Lower leg skin (tissue), 4 donors: ENCODE results near the gene UBALD1. TPM values are rescaled to one million over a fixed set of nuclear protein-coding genes. Genes with fewer than 3 reads are reported as not detected.
"Not testable (repeated sequence)": the region's sequence is repeated elsewhere in the genome, so short reads cannot be mapped to it uniquely, and the experiment has no call there.

Experiments
- DNase-seq, 2 donors: peaks; one replicate each; pipeline ENCODE4 v3.0.0-alpha.2; 2019; ENCODE audit warnings: low spot score in 2 of 2
- H3K4me3 ChIP-seq: fragments of 200-600 bp; sonication (generic); 2 replicates; pipeline ENCODE4 v1.5.1; 2017; ENCODE audit warnings: mild to moderate bottlenecking, low read depth; ENCODE audit not compliant: poor library complexity, severe bottlenecking
- POLR2A ChIP-seq, 2 donors: fragments of 450-650 bp; IDR thresholded peaks; one replicate each; pipeline ENCODE4 v1.6.1; 2016 to 2017; ENCODE audit warnings: antibody characterized with exemption in 2 of 2, mild to moderate bottlenecking in 1 of 2, moderate library complexity in 1 of 2
- WGBS, 2 donors: methylation state at CpG; one replicate each; pipeline ENCODE4 v1.1.5; 2018; 5-methylcytosine and 5-hydroxymethylcytosine counted together
- intact Hi-C: fragments of 100-400 bp; cut with DNase I; formaldehyde crosslinking; loops from one replicate; pipeline ENCODE4 v1.15.0; 2023; ENCODE audit warnings: low total_unique reads
- total RNA-seq, 4 donors: library from RNA; depleted of rRNA; stranded (reverse); fragments of >200 nt; gene quantifications; one replicate each; pipeline ENCODE4 v1.1.0, GENCODE V29; 2016
- TF ChIP-seq, protein P1 (sequence below), 3 donors: fragments of 450-650 bp; IDR thresholded peaks; one replicate each; pipeline ENCODE4 v1.5.1; 2016; ENCODE audit warnings: antibody characterized with exemption in 3 of 3, mild to moderate bottlenecking in 3 of 3, moderate library complexity in 2 of 3

Gene UBALD1
- total RNA-seq, 4 donors from 2014 or later, result 9.8 to 14.9 (median 14.3) TPM

DNA sequence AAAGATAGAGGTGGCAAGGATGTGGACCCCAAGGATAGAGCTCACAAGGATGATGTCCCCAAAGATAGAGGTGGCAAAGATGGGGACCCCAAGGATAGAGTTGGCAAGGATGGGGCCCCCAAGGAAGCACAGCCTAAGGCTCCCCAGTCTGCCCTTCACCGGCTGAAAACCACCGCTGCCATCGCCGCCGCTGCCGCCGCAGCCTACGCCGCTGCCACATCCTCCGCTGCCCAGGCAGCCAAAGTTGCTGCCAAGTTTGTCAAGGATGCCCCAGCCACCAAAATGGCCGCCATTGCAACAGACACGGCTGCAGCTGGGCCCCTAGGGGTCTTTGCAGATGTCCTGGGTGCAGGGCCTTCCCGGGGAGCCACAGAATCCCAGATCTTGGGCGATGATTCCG, 38.7 kb downstream of the UBALD1 start:
- 96 to 97% methylated on average over 12 to 14 of the region's 15 CpGs for WGBS, 2 donors
- H3K4me3 ChIP-seq, result no peak overlapping the region
- no peak for TF ChIP-seq POLR2A (IDR thresholded peaks at IDR 0.05)
- TF ChIP-seq, protein P1, sequence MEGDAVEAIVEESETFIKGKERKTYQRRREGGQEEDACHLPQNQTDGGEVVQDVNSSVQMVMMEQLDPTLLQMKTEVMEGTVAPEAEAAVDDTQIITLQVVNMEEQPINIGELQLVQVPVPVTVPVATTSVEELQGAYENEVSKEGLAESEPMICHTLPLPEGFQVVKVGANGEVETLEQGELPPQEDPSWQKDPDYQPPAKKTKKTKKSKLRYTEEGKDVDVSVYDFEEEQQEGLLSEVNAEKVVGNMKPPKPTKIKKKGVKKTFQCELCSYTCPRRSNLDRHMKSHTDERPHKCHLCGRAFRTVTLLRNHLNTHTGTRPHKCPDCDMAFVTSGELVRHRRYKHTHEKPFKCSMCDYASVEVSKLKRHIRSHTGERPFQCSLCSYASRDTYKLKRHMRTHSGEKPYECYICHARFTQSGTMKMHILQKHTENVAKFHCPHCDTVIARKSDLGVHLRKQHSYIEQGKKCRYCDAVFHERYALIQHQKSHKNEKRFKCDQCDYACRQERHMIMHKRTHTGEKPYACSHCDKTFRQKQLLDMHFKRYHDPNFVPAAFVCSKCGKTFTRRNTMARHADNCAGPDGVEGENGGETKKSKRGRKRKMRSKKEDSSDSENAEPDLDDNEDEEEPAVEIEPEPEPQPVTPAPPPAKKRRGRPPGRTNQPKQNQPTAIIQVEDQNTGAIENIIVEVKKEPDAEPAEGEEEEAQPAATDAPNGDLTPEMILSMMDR (IDR thresholded peaks at IDR 0.05), result no peak
- no peak for DNase-seq
- intact Hi-C loops, result no loop called here

DNA sequence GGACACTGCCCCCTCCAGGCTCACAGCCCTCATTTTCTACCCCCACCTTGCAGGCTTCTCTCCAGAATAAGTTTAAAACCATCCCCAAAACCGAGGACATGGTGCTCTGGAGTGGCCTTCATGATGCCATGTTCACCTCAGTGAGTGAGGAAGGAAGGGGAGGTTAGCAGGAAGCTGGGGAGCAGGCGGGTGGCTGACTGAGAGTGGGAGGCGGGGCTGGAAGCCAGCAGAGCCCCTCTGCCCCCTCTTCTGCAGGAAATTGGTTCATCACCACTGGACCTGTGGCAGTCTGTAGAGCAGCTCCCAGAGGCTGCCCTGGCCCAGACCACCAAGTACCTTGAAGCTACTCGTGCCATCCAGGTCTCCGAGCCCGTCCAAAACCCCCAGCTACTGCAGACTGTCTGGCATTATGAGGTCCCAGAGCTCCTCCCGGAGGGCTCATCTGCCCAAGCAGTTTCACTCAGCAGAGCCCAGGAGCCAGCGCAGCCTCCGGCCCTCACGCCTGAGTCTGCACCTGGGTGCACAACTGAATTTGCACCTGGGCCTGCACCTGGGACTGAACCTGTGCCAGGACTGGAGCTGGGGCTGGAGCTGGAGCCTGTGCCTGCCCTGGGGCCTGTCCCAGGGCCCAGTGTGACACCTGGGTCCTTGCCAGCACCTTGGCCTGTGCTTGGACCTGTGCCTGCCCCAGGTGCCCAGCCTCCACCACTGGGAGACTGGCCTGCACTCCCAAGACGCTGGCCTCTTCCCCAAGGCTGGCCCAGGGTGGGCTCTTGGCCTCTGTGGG, 39.6 kb downstream of the UBALD1 start:
- no peak overlapping the region for H3K4me3 ChIP-seq
- intact Hi-C loops, result no loop called here
- TF ChIP-seq, protein P1 (IDR thresholded peaks at IDR 0.05), result no peak
- no peak for TF ChIP-seq POLR2A (IDR thresholded peaks at IDR 0.05)
- WGBS, 2 donors, result 69 to 79% methylated on average over 10 to 11 of the region's 11 CpGs
- DNase-seq, result no peak

DNA sequence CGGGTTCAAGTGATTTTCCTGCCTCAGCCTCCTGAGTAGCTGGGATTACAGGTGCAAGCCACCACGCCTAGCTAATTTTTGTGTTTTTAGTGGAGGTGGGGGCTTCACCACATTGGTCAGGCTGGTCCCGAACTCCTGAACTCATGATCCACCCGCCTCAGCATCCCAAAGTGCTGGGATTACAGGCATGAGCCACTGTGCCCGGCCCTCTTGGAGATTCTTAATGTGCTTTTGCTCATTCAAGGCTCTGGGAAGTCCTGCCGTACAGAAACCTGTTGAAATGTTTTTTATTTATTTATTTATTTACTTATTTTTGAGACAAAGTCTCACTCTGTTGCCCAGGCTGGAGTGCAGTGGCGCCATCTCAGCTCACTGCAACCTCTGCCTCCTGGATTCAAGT, 40.8 kb downstream of the UBALD1 start:
- H3K4me3 ChIP-seq, intact Hi-C loops, DNase-seq: not testable (repeated sequence)
- WGBS, 2 donors, result 71 to 82% methylated on average over 7 of the region's 7 CpGs

DNA sequence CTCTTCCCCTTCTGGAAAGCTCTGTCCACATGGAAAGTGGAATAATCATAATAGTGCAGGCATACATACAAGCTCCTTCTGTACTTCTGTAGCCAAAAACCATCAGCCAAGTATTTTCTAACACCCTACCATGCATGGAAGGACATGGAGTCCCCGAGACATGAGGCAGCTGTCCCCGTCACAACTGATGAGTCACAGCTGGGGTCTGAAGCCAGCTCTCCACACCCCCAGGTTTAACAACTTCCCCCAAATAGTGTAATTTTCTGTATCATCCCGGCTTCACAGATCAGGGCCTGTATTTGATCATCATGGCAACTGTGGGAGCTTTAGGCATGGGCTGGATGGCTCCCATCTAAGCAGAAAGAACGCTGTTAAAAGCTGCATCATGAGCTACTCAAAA, 42.0 kb downstream of the UBALD1 start:
- H3K4me3 ChIP-seq, result no peak overlapping the region
- no peak for DNase-seq
- TF ChIP-seq POLR2A (IDR thresholded peaks at IDR 0.05), result no peak
- TF ChIP-seq, protein P1 (IDR thresholded peaks at IDR 0.05), result no peak
- WGBS, 2 donors, result 52 to 60% methylated on average over 4 of the region's 4 CpGs
- intact Hi-C loops, result no loop called here

DNA sequence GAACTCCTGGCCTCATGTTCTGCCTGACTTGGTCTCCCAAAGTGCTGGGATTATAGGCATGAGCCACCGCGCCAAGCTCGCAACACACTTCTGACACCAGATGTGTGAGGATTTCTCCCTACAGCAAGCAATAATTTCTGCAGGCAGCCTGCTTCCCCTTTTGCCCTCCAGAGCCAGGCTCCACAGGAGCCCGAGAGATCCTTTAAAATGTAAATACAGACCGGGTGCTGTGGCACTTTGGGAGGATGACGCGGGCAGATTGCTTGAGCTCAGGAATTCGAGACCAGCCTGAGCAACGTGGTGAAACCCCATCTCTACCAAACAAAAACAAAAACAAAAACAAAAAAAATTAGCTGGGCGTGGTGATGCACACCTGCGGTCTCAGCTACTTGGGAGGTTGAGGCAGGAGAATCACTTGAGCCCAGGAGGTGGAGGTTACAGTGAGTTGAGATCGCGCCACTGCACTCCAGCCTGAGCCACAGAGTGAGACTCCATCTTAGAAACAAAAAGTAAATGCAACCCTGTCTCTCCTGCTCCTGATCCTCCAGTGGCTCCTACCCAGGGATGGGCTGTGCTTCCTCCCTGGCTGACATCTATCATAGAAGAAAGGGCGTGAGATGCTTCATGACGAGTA, 43.9 kb downstream of the UBALD1 start:
- 78 to 79% methylated on average over 15 of the region's 15 CpGs for WGBS, 2 donors
- H3K4me3 ChIP-seq, result no peak overlapping the region
- intact Hi-C loops, result no loop called here
- DNase-seq, result no peak
- TF ChIP-seq POLR2A (IDR thresholded peaks at IDR 0.05), result no peak
- TF ChIP-seq, protein P1 (IDR thresholded peaks at IDR 0.05), result no peak

DNA sequence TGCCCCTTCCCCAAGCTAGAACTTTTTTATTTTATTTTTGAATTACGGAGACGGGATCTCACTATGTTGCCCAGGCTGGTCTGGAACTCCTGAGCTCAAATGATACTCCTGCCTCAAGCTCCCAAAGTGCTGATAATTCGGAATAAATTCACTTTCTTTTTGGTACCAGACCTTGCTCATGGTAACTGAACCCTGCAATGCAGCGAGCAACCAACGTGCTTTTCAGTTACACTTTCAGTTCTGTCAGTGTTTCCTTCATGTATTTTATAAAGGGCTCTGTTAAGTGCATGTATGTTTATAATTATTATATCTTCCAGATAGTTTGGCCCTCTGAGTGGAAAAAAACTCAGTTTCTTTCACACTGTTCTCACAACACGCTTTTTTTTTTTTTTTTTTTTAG, 44.6 kb downstream of the UBALD1 start:
- no peak for DNase-seq
- WGBS, 2 donors, result 76 to 77% methylated on average over 6 of the region's 6 CpGs
- intact Hi-C loops, result no loop called here
- TF ChIP-seq, protein P1 (IDR thresholded peaks at IDR 0.05), result no peak
- TF ChIP-seq POLR2A (IDR thresholded peaks at IDR 0.05), result no peak
- no peak overlapping the region for H3K4me3 ChIP-seq
